ENCODE results near the gene LY6G6D. TPM values are rescaled to one million over a fixed set of nuclear protein-coding genes. Genes with fewer than 3 reads are reported as not detected.

The LY6G6D gene
- polyA plus RNA-seq, 1 donor: not detected

DNA sequence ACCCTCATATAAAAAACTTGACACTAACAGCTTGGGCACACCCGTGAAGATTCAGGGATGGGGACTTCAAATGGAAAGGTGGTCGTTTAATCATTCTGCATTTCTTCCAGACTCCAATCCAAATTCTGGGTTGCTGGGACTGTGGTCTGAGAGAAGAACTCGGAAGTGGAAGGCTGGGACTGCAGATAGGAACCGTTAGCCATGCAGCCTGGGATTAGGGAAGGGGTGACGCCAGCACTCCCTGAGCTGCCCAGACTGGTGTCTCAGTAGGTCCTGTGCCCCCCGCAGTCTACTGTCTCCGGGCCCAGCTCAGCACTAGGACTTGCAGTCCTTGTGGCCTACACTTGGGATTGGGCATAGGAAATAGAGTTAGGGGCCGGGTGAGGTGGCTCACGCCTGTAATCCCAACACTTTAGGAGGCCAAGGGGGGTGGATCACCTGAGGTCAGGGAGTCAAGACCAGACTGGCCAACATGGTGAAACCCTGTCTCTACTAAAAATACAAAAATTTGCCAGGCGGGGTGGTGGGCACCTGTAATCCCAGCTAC is 21.7 kb downstream of the LY6G6D start:
- DNase-seq: no peak

DNA sequence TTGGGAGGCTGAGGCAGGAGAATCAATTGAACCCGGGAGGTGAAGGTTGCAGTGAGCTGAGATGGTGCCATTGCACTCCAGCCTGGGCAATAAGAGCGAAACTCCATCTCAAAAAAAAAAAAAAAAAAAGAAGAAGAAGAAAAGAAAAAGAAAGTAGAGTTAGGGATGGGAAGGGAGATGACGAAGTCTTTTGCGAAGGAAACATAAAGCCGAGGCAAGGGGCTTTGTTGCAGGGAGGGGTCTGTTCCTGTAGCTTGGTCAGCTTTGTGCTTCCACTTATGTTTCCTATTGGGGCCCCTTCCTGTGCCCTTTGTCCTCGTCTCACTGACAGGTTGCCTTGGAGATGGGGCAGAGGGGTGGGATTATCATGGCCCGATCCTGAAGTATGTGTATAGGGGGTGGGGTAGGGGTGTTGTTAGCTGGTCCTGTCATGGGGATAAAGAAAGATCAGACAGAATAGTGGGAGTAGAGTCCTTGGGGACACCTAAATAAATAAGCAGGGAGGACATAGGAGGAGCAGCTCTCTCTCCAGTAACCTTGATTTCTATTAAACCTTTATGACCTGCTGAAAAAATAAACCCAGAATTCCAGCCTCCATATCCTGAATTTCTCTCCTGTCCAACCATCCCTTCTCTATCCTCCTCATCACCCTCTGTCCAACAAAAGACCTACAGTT is 22.3 kb downstream of the LY6G6D start:
- DNase-seq: no peak

DNA sequence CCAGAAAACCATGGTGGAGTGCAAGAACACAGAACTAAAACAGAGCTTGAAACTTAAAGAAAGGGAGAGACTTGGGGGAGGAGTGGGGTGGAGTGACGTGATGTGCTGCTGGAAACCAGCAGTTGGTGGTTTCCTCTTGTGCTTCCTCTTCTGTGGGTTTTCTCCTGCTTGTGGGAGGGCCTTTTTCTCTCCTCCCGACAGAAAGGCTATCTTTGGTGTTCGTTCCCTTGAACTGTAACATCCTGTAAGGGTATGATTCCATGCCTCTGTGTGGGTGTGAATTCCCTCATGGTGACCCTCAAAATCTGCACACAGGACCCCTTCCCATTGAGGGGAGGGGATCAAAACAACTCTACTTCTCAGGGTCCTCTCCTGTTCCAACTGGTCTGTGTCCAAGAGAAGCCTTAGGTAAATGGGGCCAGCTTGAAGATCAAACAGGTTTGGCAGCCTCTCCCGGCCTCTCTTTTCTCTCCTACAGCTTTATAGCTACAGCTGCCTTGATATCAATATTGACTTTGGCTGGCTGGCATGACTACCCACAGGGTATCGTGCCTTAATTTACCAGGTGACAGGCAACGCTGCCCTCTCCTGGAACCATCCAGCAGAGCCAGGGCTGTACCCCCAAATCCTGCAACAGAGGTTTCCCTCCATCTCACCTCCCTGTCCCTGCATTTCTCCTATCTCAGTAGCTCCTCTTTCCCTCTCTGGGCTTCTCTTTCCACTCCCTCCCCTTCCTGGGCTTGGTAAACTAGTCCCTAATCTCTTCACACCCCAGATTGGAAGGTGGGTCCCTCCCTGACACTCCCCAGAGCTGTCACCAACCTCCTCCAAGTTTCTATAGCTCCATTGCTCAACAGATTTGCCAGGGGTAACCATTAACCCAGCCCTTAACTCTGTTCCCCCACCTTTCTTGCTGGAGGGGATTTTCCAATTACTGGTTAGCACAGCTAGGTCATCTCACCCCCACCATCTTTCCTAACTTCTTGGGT is 23.1 kb downstream of the LY6G6D start:
- peak; percentile 56 for DNase-seq

DNA sequence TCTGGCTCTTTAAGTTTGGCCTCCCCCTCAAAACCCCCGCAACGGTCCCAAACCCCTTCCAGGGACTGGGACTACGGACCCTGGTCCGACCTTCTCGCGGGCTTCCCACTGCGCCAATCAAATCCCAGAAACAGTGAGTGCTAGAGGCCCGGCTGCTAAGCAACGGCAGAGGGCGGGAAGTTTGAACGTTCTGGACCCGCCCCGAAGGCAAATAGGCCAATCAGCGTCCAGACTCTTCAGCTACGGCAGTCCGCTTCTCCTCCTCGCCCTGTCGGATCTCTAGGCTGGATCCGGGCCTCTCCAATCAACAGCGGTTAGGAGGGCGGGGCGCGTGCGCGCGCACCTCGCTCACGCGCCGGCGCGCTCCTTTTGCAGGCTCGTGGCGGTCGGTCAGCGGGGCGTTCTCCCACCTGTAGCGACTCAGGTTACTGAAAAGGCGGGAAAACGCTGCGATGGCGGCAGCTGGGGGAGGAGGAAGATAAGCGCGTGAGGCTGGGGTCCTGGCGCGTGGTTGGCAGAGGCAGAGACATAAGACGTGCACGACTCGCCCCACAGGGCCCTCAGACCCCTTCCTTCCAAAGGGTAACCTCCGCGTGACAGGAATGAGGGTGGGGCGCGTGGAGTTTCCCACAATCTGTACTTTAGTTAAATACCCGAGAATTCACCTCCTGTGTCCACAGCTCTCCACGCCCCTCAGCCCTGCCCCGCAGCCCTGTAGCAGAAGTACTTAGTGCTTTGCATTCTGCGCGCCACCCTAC is 24.7 kb downstream of the LY6G6D start, which contains the start of gene MSH5:
MSH5 (plus strand) TSS at position 367 of the 758 bp plus-strand sequence. CDS start 462 bp downstream, outside the sequence.
- peak; percentile 98 for DNase-seq

DNA sequence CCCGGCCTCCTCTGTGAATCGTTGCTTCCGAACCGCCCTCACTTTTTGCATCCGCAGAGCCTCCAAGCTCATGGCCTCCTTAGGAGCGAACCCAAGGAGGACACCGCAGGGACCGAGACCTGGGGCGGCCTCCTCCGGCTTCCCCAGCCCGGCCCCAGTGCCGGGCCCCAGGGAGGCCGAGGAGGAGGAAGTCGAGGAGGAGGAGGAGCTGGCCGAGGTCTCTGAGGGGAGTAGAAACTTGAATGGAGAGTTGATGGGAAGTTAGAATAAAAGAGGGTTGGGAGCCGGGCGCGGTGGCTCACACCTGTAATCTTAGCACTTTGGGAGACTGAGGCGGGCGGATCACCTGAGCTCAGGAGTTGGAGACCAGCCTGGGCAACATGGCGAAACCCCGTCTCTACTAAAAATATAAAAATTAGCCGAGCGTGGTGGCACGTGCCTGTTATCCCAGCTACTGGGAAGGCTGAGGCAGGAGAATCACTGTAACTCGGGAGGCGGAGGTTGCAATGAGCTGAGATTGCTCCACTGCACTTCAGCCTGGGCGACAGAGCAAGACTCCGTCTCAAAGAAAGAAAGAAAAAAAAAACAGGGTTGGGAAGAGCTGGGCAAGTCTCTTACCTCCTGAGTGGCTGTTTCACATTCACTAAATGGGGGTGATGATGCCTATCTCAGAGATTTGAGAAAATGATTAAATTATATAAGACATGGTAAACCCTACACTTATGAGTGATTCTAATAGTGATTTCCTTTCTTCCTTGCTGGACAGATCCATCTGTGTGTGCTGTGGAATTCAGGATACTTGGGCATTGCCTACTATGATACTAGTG is 25.5 kb downstream of the LY6G6D start:
- no peak for DNase-seq

DNA sequence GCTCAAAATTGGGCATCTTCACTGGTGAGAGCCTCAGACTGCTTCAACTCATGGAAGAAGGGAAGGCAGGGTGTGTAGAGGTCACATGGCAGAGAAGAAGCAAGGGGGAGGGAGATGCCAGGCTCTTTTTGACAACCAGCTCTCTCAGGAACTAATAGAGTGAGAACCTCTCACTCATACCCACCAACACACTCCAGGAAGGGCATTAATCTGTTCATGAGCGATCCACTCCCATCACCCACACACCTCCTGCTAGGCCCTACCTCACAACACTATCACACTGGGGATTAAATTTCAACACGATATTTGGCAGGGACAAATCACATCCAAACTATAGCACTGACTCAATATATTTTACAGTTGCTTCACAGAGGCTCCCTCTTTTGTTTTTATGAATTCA is 26.7 kb downstream of the LY6G6D start:
- DNase-seq: no peak

DNA sequence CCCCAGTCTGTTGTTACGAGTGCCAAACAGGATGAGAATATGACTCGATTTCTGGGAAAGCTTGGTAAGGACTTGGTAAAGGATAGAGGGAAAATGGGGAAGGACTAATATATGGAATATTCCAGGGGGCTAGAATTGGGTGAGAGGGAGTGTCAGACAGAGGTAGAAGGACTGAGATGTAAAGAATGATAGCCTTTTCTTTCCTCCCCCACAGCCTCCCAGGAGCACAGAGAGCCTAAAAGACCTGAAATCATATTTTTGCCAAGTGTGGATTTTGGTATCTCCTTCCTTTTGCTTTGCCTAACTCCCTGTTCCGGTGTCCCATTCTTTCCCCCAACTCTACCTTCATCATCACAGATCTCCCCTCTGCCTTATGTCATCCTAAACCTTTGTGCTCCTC is 27.7 kb downstream of the LY6G6D start:
- DNase-seq: no peak

DNA sequence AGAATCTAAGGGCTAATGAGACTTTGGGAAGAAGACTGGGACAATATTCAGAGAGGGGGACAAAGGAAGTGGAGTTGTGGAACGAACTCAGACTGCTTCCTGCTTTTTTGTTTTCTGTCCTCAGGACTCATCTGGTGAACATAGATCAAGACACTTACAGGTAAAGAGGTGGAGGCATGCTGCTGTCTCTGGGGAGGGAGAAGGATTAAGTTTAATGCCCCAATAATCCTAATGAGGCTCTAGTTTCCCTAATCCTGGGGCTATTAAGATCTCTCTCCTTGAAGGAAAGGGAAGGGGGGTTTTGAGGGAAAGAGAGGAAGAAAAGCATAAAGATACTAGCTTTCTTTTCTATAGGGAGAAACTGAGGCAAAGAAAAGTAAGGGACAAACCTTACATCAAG is 29.3 kb downstream of the LY6G6D start:
- DNase-seq: no peak

DNA sequence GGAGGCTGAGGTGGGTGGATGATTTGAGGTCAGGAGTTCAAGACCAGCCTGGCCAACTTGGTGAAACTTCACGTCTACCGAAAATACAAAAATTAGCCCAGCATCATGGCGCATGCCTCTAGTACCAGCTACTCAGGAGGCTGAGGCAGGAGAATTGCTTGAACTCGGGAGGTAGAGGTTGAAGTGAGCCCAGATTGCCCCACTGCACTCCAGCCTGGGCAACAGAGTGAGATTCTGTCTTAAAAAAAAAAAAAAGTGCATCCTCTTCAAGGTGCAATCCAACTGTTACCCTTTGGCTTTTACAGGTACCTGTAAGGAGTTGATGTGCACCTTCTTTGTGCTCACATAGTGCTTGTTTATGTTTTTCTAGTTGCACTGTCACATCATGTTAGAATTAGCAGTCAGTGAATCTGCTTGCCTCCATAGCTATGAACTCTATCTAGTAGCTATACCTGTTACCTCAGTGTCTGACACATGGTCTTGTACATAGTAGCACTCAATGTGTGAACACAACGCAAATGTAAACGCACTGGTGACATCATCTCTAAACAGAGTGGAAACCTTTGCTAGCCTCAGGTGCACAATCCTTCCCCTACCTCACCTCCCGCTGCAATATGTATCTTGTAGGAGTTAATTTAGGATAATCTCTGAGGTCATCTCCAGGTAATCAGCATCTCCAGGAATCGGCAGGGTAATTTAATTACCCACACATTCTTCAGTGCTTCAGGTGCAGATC is 34.3 kb downstream of the LY6G6D start:
- DNase-seq: no peak

DNA sequence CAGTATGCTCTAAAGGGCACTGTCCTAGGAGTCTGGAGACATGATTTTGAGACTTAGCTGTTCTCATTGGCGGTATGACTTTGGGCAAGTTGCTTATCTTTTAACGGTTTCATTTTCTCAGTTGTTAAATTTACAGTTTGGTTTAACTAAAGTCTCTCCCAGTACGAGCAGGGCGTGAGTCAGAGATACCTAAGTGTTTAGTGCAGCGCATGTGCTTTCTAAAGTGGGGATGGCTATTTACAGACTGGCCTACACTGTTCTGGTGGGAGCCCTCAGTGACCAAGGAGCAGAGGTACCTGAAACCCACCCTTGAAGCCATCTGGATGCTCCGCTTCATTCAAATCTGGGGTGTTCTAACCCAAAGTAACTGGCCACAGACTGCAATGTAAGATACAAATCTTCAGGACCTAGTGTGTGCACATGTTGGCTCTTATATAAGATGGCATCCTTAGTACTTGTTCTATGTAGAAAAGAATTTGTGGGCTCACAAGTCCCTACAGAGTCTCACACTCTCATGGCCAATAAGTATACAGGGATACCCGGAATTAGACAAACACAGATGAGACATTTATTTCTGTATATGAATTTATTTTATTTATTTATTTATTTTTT is 35.4 kb downstream of the LY6G6D start:
- DNase-seq: no peak

DNA sequence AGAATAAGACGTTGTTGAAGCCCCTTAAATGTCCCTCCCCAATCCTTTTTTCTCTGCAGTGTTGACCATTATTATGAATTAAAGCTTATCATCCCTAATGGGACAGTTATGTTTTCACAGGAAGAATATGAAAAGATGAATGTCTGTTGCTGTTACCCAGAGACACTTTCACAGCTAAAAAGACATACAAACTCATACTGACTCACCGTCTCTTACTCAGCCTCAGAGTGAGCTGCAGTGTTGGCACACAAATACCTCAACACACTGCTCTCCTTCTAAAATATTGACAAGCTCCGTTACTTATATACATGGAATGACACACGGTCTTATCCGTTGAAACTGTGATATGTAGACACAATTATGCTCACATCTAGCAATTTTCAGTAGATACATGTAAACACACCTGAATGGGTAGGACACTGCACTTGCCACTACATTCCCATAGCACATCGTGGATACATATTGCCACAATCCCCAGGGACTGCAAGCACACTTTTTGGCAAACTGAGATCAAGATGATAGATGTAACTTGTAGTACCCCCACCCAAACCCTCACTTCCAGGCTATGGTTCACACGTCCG is 37.7 kb downstream of the LY6G6D start:
- no peak for DNase-seq

DNA sequence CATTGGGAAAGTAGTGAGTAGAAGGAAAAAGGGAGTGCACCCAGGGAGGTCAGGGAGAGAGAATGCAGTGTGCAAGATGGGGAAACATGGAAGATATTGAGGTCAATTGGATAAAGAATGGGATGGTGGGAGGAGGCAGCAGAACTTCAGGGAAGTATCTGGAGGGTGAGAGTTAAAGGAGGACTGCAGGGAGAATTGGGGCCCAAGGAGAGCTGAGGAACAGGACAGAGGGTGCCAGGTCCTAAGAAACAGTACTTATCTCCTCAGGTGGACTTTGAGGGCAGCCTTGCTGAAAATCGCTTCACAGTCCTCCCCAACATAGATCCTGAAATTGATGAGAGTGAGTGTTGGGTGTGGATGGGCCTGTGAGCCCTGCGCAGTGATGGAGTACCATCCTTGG is 43.1 kb downstream of the LY6G6D start:
- no peak for DNase-seq

DNA sequence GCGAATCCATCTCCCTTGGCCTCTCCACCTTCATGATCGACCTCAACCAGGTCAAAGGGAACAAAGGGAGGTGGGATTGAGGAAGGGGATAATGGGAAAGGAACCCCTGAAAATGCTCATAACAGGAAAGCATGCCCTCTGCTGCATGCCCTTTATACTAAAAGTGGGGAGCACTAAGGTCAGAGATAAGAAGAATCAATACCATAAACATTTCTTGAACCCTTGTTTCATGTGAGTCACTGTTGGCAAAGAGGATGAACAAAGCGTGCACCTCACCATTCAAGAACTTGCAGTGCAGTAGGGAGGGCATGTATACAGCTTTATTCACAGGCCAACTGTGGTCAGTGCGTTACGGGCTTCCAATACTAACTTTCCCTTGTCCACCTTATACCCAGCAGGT is 45.6 kb downstream of the LY6G6D start:
- no peak for DNase-seq

DNA sequence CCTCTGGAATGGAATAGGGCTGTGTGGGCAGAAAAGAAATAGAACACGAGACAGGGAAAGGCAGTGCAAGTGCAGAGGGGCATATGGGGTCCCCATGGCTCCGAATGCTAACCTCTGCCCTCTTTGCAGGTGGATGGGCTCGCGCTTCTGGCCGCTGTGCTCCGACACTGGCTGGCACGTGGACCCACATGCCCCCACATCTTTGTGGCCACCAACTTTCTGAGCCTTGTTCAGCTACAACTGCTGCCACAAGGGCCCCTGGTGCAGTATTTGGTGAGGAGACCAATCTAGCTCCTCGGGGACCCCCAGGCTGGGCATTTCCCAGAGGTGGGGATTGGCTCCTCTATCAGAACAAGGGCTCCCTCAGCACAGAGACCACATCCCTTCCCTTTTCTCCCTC is 46.2 kb downstream of the LY6G6D start:
- DNase-seq: no peak

DNA sequence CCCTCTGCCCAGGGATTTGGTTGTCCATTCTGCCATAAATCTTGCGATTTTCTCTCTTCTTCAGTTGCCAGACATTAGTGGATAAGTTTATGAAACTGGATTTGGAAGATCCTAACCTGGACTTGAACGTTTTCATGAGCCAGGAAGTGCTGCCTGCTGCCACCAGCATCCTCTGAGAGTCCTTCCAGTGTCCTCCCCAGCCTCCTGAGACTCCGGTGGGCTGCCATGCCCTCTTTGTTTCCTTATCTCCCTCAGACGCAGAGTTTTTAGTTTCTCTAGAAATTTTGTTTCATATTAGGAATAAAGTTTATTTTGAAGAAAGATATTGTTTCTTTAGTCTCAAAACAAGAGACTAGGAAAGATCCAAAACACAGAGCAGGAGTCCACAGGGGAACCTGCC is 47.2 kb downstream of the LY6G6D start, which contains the start of gene SAPCD1:
SAPCD1 (plus strand) TSS at position 301 of the 400 bp plus-strand sequence. CDS start 399 bp downstream, outside the sequence.
- no peak for DNase-seq

DNA sequence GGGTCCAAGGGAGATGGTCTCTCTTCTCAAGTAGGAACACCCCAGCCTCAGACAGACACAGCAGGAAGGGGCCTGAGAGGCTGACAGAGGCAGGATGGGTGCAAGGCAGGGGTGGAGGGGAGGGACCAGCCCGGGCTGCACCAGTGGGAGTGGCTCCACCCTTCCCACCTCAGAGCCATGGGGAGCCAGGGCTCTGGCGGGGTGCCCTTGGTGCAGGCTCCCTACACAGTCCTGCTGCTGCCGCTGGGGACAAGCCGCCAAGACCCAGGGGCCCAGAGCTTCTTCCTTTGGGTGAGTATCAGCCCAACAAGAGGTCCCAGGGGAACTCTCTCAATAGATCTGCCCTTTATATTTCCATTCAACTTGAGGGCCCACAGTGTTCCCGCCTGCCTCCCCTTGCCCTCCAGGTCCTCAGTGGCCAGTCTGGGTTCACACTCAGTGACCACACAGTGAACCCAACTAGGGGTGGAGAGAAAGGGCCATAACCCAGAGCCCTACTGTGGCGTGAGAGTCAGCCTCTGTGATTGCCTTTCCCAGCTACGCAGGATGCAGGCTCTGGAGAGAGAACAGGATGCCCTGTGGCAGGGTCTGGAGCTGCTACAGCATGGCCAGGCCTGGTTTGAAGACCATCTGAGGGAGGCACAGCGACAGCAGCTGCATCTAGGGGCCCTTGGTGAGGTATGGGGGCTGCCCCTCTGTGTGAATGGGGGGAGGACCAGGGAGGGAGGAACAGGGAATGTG is 47.9 kb downstream of the LY6G6D start:
- DNase-seq: no peak

DNA sequence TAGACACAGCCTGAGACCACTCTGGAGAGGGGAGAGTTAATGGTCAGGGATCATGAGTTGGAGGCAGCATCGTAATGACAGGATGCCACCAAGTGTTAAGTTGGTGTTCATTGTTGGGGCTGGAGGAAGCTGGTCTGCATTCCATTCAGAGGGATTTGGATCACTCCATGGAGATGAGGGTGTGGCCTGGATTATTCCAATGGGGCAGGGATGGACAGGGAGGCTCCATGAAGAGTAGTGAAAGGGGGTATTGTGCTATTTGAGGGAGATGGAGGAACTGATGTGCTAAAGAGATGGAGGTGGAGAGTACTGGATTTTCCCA is 48.4 kb downstream of the LY6G6D start:
- no peak for DNase-seq

DNA sequence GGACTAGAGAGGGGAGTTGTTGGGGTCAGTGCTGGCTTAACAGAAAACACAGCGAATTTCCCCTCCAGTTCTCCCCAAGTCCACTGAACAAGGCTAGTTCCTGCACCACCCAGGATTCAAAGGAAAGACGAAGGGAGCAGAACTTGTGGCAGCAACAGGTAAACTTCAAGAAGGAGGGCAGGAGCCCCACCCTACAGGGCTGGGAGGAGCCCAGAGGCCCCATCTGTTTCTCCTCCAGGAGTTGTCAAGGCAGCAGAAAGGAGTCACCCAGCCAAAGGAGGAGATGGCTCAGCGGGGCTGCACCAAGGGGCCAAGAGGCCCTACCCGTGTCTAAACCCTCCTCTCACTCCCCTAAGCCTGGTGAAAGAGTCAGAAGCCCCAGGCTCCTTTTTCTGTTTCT is 49.0 kb downstream of the LY6G6D start:
- no peak for DNase-seq

DNA sequence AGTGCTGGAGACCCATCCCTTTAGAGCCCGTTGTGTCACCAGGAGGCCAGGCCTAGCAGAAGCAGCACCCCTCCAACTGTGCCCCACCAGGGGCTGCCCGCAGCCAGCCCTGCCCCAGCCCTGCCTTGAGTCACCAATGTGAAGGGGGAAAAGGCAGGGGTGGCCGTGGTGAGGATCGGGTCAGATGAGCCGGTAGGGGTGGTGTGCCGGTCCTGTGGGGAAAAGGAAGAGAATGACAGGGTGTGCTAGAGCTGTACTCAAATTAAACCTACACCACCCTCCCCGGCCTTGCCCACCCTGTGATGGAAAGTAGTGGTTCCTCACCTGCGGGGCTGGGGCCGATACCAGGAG is 50.4 kb downstream of the LY6G6D start:
- DNase-seq: no peak
